Activated T-helper 1 cell treated with anti-CD3 and anti-CD28 coated beads, Interleukin-2, amount 50 U/mL, for 16 hours (primary cell): ENCODE measurements around the gene ATG10.
"Not testable (repeated sequence)": the region's sequence is repeated elsewhere in the genome, so short reads cannot be mapped to it uniquely, and the experiment has no call there.

Experiments used
- DNase-seq, 2 donors: peaks; one replicate each; pipeline ENCODE4 v3.0.0-alpha.2; 2020; ENCODE audit warnings: low read depth in 1 of 2, low spot score in 1 of 2

Gene ATG10

DNA sequence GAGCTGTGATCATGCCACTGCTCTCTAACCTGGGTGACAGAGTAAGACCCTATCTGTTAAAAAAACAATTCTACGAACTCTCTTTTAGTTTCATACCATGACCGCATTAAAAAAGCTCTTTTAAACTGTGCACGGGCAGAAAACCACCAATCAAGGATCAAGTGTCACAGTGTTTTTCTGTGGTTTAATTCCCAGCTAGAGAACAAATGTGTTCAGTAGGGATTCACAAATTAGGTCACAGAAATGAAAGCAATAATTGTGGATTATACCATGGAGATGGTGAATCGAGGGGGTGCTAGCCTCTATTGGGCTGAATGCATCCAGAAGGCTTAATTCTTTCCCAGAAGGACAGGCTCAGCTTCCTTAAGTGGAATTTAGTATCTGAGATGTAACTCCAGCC lies 79.1 kb downstream of the ATG10 start:
- DNase-seq, result no peak

DNA sequence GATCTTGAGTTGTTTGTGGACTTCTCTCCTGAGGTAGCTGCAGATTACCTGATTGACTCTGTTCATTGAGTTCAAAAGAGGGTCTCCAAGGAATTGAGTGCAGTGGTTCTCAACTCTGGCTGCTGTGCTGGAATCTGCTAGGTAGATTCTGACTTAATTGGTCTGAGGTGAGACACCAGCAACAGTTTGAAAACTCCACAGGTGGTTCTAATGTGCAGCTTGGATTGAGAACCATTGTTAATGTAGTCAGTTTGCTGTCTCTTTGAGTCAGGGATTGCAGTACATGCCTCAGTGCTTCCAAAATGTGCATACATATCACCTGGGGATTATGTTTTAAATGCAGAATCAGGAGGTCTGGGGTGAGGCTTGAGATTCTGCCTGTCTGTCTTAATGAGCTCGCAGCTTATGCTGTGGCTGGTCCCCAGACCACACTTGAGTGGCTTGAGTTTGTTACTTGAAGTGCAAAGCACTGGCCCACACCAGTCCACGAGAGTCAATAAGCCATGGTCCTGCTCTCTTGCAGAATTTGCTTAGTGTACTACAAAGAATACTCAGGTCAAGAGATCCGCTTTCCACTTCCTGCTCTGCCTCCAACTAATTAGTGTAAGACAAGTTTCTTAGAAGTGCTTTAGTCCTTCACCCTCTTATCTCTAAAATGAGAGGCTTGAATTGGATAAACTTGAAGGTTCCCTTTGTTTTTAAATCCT lies 82.3 kb downstream of the ATG10 start:
- DNase-seq, result no peak

DNA sequence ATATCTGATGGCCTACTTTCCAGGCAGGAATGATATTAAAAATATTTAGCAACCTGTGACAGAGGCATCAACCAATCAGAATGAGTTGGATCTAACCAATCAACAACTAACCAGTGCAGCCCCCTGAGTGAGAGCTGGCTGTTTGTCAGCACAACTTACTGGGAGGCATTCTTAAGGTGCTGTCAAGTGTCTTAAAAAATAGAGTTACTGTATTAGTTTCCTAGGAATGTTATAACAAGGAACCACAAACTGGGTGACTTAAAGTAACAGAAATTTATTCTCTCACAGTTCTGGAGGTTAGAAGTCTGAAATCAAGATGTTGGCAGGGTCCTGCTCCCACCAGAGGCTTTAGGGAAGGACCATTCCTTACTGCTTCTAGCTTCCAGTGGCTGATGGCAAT lies 85.2 kb downstream of the ATG10 start:
- DNase-seq, result no peak

DNA sequence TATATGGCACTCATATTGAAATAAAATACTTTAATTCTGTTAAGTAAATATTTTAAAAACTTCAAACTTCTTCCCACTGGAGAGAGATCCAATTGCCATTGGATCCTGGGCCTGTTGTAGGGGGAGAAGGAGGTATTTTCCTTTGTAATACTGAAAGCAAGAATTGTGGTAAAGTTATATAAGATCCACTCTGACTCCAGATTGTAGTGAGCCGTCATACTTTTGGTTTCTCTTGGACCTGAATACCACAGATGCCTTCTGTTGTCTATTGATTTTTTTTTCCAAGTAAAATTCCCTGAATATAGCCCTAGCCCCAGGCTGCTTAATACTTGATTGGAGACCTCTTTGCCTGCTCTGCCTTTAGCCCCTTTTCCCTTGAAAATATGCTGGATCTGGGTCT lies 86.9 kb downstream of the ATG10 start:
- DNase-seq, result no peak

DNA sequence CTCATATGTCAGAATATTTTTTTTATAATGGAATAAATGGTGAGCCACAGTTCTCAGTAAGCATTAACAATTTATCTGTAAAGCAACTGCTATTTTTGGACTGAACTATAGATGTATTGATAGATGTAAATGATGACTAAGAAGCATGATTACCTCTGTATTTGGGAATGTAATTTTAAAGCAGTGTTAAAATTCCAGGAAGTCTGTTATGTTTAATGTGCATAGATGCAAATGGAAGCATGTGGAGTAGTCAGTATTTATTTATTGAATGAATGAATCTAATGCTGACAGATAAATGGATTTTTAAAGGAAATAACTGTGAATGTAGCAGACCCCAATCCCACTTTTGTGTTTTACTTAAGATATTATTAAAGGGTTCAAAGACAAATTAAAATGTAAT lies 95.0 kb downstream of the ATG10 start:
- DNase-seq, result no peak

DNA sequence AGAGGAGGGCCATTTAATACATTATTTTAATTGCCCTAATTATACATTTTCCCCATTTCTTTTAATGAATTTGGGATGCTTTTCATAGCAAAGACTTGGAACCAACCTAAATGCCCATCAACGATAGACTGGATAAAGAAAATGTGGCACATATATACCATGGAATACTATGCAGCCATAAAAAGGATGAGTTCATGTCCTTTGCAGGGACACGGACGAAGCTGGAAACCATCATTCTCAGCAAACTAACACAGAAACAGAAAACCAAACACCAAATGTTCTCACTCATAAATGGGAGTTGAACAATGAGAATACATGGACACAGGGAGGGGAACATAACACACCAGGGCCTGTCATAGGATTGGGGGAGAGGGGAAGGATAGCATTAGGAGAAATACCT lies 96.2 kb downstream of the ATG10 start:
- DNase-seq, result not testable (repeated sequence)

DNA sequence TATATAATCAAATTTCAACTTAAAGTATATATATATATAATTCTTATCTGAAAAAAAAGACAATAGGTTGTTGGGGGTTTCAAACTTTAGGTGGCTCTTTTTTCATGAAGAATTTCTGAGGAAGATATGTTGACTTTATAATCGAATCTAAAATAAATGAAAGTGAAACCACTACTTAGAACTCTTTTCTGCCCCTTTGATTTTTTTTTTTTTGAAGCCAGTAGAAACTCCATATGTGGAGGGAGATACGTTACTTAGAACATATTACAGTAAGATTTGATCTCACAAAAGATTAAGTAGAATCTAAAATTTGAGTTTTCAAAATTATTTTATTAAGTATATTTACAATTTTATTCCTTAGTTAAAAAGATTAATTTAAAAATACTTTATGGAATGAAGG lies 96.9 kb downstream of the ATG10 start:
- no peak for DNase-seq

DNA sequence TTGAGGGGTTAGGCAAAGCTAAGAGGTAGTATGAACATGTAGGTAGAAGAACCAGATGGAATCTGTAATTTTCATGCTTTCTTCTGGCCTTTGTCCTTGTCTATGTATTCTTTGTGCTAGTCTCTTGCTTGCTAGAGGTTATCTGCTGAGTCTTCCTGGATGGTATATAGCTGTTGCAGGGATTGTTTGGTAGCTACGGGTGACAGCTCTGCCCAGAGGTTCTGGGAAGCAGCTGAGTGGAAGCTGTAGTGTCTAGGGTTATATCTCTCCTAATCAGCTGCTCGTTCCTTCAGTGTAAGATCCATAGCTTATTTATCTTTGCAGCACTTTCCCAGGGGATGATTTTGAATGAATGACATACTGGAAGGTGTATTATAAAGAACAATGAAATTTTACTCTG lies 100.3 kb downstream of the ATG10 start:
- DNase-seq, result no peak

DNA sequence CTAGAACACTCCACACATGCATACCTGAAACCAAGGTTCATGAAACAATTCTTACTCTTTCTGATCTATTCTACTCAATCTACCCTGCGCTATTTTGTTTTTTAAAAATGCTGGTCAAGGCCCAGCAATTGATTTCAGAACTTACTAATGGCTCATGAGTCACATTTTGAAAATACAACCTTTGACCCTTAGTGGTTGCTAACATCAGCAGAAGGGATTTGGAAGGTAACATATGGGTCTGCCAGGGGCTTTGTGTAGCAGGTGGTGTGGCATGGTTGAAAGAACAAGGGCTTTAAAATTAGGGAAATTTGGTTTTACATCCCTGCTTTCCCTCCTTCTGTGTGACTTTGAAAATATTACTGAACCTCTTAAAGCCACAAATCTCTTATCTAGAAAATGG lies 101.4 kb downstream of the ATG10 start:
- DNase-seq, result no peak

DNA sequence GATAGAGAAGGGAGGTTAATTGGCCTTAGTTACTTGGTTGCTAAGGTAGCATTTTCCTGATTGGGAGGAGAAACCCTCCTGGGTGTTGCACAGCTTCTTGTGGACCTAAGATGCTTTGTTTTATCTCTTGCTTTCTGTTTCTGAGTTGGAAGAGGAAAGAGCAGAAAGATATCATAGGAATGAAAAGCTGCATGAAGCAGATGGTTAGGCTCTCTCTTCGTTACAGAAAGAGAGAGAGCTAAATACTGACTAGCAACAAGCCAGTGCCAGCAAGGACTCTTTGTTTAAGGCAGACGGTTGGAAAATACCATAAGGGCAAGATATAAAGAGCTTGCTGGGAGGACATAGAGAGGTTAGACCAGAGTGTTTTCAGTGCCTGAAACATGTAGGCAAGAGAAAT lies 103.1 kb downstream of the ATG10 start:
- DNase-seq, result no peak

DNA sequence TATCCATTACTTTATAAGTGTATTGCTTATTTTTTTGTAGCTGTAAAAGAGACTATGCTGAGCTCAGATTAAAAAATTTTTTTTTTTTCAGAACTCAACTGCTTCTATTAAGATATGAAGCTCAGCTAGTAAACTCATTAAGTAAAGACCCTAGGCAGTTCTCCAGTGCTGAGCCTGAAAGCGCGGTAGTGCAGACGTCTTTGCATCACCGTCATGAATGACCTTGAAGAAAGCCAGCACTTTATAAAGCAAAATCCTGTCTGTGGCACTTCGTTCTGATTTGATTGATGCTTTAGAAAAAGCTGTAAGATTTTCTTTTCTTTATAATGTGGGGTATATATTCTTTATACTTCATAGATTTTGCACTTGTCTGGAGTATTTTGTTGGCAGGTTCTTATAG lies 105.7 kb downstream of the ATG10 start:
- no peak for DNase-seq

DNA sequence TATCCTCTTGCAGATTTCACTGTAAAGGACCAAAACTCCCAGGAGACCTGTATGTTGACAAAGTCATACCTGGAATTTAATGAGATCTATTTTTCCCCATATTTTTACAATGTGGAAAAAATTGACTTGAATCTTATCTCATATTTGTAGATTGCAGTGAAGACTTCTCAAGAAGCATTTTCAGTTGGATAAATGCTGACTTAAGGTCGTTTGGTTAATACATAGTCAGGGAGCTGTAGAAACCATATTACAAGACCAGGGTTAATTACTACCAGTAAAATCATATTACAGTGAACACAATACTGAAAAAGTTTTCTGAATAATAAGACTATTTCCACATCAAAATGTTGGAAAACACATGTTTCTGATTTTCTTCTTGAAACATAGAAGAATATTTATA lies 119.8 kb downstream of the ATG10 start:
- no peak for DNase-seq

DNA sequence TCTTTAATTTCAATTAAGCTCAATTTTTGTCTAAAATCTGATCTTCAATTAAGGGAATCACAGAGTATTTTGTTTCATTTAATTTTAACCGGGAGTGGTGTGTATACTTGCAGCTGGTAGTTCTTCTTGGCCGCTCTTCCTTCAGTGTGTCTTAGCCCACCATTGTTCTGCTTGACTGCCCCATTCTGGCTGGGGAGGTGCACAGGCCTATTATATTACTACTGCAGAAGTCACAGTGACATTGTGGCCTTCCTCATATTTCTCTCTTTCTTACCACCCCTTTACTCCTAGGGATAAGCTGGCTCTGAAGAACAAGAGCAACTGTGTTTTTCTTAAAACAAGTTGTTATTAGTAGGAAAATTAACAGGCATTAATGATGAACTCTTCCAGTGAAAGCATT lies 123.7 kb downstream of the ATG10 start:
- DNase-seq, result no peak

DNA sequence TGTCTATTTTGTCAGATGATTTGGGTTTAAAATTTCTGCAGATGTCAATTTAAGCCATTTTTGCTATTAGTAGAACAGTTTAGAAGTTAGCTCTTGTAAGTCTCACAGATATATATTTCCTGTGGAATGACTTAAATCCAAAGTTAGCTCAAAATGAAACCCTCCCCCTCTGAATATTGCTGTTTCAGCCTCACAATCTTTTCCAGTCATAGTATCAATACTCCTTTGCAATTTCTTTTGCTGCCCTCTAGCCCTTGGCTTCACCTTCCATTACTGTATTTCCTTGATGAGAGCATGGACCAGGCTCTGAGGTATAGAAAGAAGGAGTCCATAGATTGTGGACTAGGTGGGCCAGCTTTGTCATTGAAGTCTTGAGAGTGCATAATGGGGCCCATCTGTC lies 124.4 kb downstream of the ATG10 start:
- DNase-seq, result no peak

DNA sequence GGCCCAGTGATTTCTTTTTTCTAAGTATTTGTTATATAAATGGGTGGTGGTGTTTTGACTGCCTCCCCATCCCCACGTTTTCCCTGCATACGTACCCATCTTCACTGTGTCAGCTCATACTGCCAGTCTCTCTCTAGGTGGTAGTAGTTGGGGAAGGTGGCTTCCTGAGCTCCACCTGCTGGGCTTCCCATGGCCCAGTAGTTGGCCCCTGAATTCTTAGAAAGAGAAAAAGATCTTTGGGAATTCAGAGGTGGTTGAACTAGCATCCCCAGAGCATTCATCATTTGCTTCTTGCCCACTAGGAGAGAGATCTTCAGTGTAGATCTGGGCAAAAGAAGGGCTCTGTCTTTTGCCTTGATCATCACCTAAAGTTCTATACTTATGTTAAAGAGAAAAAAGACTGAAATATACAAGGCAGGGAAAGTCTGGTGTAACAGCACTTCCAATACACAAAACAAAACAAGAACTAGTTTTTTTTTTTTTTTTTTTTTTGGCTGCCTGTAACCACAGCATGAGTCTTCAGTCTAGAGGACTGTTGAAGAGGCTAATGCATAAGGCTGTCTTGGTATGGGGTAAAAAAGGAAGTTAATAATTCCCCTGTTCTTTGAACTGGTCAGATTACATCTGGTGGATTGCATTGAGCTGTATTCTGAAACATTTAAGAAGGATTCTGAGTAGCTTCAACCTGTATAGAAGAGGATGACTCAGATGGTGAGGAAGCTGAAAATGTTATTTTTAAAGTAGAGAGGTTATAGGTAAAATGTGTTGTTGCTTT lies 128.7 kb downstream of the ATG10 start:
- DNase-seq, result no peak

DNA sequence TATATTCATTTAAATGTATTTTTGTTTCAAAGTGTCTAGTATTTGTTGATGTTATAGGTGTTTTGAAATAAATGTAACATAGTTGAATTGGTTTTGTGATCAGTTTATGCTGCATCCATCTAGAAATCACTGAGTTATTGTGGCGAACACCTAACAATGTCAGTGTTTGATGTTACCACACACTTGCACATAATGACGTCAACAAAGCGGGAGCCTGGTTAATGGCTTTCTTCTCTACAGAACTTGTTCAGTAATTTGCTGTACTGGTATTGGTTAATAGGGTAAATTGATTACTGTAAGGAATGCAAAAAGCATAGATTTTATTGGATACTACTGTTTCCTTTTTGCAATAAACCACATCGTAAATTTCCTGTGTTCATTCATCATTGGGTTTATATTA lies 133.0 kb downstream of the ATG10 start:
- DNase-seq, result no peak

DNA sequence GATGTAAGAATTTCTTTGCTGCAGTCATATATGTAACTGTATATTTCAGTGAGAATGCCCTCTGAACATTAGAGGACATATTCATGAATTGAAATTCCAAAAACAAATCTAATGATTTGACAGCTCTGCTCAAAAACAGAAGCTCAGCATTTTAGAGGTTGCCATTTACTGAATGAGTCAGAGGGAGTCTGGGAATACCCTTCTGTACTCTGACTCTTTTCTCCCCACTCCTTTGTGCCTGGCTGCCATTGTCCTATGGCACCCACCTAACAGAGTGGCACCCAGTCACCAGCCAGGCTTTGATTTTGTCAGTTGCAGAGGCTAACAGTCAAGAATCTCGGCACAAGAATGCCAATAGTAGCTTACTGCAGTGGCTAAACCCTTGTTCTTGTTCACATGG lies 133.6 kb downstream of the ATG10 start:
- no peak for DNase-seq

DNA sequence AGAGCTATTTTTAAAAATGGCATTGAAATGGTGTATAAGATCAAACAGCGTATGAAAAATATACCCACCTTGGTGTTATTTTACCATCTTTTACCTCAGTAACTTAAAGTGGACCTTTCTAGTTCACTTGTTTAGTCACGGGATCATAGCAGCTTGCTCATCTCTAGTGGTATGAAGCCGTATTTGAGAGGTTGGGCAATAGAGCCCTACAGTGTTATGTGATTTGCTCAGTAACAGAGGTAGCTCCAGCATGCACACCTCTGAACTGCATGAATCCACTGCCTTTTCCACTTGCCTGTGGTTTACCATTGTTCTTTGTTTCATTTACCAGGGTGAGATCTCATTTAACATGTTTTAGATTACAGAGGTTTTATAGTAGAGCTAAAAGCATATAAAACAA lies 134.4 kb downstream of the ATG10 start:
- DNase-seq, result no peak

DNA sequence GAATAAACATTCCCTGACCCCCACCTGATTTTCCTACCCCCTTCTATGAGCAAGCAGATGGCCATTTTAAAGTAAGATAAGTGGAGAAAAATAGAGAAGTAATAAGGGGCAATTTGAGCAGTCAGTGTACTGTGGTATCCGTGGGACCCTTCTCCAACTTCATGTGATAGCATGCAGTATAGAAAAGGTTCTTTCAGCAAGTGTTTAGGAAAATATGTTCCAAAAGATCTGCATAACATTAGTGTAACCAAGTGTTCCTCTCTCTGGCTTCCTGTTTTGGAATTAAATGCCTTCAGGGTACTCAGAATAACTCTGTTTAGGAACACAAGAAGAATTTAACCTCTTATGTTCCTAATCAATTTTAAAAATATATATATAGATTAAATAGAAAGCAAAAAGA lies 134.9 kb downstream of the ATG10 start:
- DNase-seq, result no peak

DNA sequence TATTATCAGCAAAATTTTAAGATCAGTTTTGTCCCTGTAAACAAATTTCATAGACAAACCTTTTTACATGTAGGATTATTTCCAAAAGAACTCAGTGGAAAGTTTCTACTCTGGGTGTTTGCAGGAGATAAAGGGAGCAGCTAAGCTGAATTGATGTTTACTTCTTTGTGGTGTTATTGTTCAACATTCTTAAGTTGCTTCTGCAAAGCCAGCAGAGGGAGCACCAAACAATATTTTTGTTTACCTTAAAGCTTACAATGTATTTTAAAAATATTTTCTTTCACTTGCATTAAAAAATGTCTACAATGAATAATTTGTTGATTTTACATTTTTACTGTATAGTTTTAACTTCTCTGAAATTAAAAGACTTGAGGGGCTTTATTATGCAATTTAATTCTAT lies 135.4 kb downstream of the ATG10 start:
- DNase-seq, result no peak

DNA sequence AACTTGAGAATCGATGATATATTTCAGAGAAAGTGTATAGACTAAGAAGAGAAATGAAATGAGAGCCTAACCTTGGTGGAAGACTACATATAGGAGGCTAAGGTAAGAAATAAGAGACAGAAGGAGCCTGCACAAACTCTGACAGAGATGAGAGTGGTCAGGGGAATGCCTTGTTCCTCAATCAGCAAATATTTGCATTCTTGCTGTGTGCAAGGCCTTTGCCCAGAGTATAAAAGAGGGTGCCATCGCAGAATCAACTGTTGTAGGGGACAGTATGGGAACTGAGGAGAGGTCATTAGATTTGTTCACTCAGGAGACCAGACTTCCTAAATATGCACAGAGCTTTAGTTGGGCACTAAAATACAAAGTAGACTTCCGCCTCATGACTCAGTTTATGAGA lies 137.2 kb downstream of the ATG10 start:
- DNase-seq, result no peak

DNA sequence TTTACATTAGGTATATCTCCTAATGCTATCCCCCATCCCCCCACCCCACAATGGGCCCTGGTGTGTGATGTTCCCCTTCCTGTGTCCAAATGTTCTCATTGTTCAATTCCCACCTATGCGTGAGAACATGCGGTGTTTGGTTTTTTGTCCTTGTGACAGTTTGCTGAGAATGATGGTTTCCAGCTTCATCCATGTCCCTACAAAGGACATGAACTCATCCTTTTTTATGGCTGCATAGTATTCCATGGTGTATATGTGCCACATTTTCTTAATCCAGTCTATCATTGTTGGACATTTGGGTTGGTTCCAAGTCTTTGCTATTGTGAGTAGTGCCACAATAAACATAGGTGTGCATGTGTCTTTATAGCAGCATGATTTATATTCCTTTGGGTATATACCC lies 138.1 kb downstream of the ATG10 start:
- DNase-seq, result not testable (repeated sequence)

DNA sequence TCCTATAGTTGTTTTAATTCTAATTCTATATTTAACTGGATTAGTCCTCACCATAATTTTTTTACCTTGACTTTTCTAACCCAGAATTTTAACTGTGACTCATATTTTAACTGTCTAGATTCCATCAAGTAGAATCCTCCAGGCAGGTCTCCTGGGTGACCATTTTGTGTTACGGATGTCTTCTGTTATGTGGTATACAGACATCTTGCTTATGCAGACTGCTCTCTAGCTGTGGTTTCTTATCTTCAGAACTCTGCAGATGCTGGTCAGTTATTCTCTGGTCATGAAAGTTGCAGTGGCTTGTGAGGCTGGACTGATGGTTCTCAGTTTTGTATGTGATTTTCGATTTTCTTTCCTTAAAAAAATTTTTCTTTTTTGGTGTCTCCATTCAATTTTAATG lies 139.4 kb downstream of the ATG10 start:
- DNase-seq, result no peak
